ENCODE results near the gene LPCAT1. TPM values are rescaled to one million over a fixed set of nuclear protein-coding genes. Genes with fewer than 3 reads are reported as not detected.

LPCAT1 gene
- total RNA-seq, 1 donor from 2014 or later: 11.0 TPM

GRCh38 chr5:1524799-1525623 is 1.3 kb upstream of the LPCAT1 start:
- intact Hi-C loops (cut with micrococcal nuclease): no loop called here
- no peak for DNase-seq
- TF ChIP-seq, protein P1, sequence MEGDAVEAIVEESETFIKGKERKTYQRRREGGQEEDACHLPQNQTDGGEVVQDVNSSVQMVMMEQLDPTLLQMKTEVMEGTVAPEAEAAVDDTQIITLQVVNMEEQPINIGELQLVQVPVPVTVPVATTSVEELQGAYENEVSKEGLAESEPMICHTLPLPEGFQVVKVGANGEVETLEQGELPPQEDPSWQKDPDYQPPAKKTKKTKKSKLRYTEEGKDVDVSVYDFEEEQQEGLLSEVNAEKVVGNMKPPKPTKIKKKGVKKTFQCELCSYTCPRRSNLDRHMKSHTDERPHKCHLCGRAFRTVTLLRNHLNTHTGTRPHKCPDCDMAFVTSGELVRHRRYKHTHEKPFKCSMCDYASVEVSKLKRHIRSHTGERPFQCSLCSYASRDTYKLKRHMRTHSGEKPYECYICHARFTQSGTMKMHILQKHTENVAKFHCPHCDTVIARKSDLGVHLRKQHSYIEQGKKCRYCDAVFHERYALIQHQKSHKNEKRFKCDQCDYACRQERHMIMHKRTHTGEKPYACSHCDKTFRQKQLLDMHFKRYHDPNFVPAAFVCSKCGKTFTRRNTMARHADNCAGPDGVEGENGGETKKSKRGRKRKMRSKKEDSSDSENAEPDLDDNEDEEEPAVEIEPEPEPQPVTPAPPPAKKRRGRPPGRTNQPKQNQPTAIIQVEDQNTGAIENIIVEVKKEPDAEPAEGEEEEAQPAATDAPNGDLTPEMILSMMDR (IDR thresholded peaks at IDR 0.05; ENCODE audit: borderline replicate concordance): no peak
- Histone ChIP-seq H3K27ac (replicated peaks) (no peak overlapping the region), H3K4me1 (peaks cover 26% of the 10 kb centered on the region), H3K27me3 (ENCODE audit: low read depth) (no peaks in the 10 kb centered on the region), H3K9me3 (replicated peaks) (no peaks in the 10 kb centered on the region), H3K4me3 (peak overlapping the region; percentile 79), H3K36me3 (peaks cover 8% of the 10 kb centered on the region)

DNA sequence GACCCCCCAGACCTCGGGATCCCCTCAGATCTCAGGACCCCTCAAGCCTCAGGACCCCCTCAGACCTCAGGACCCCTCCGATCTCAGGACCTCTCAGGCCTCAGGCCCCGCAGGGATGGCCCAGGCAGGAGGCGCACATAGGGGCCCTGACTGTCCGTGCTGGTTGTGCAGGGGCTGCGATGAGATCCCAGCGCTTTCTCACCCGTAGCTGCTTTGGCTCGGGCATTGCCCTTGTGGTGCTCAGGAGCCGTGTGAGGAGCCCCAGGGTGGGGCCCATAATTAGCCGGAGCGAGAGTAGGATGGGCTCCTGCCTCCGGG is 680 bp upstream of the LPCAT1 start:
- no peak for DNase-seq
- TF ChIP-seq, protein P1 (IDR thresholded peaks at IDR 0.05; ENCODE audit: borderline replicate concordance): no peak
- intact Hi-C loops (cut with micrococcal nuclease): no loop called here

DNA sequence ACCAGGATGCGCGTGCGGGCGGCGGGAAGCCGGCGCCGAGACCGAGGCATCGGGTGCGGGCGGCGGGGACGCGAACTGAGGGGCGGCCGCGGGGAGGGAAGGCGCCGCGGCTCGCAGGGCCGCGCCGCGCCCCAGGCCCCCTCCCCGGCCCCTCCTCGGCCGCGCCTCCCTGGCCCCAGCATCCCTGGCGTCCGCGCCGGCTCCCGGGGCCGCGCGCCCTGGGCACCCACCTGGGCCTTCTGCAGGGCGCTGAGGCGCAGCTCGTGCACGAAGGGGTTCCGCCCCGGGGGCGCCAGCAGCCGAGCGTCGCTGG is 324 bp downstream of the LPCAT1 start:
- peak overlapping the region; percentile 79 for H3K4me3 ChIP-seq
- no peak for DNase-seq
- H3K27ac ChIP-seq (replicated peaks): peak overlapping the region; percentile 92
- H3K36me3 ChIP-seq: peaks cover 13% of the 10 kb centered on the region
- H3K9me3 ChIP-seq (replicated peaks): no peaks in the 10 kb centered on the region
- TF ChIP-seq, protein P1 (IDR thresholded peaks at IDR 0.05; ENCODE audit: borderline replicate concordance): no peak
- intact Hi-C loops (cut with micrococcal nuclease): no loop called here
- no peaks in the 10 kb centered on the region for H3K27me3 ChIP-seq (ENCODE audit: low read depth)
- peaks cover 26% of the 10 kb centered on the region for H3K4me1 ChIP-seq

More for the DNA sequence above, 680 bp upstream of the LPCAT1 start:
- peaks cover 26% of the 10 kb centered on the region for H3K4me1 ChIP-seq
- peak overlapping the region; percentile 79 for H3K4me3 ChIP-seq
- no peaks in the 10 kb centered on the region for H3K27me3 ChIP-seq (ENCODE audit: low read depth)
- peak overlapping the region; percentile 92 for H3K27ac ChIP-seq (replicated peaks)
- no peaks in the 10 kb centered on the region for H3K9me3 ChIP-seq (replicated peaks)
- H3K36me3 ChIP-seq: peaks cover 12% of the 10 kb centered on the region

- Histone ChIP-seq H3K27me3 (ENCODE audit: low read depth) (no peaks in the 10 kb centered on the region), H3K4me1 (peaks cover 26% of the 10 kb centered on the region), H3K36me3 (peaks cover 13% of the 10 kb centered on the region), H3K4me3 (peak overlapping the region; percentile 79), H3K27ac (replicated peaks) (peak overlapping the region; percentile 92), H3K9me3 (replicated peaks) (no peaks in the 10 kb centered on the region)
- intact Hi-C loops (cut with micrococcal nuclease): no loop called here
- TF ChIP-seq, protein P1 (IDR thresholded peaks at IDR 0.05; ENCODE audit: borderline replicate concordance): no peak
- DNase-seq: no peak
Measured at GRCh38 chr5:1522601-1523479, 920 bp downstream of the LPCAT1 start.

DNA sequence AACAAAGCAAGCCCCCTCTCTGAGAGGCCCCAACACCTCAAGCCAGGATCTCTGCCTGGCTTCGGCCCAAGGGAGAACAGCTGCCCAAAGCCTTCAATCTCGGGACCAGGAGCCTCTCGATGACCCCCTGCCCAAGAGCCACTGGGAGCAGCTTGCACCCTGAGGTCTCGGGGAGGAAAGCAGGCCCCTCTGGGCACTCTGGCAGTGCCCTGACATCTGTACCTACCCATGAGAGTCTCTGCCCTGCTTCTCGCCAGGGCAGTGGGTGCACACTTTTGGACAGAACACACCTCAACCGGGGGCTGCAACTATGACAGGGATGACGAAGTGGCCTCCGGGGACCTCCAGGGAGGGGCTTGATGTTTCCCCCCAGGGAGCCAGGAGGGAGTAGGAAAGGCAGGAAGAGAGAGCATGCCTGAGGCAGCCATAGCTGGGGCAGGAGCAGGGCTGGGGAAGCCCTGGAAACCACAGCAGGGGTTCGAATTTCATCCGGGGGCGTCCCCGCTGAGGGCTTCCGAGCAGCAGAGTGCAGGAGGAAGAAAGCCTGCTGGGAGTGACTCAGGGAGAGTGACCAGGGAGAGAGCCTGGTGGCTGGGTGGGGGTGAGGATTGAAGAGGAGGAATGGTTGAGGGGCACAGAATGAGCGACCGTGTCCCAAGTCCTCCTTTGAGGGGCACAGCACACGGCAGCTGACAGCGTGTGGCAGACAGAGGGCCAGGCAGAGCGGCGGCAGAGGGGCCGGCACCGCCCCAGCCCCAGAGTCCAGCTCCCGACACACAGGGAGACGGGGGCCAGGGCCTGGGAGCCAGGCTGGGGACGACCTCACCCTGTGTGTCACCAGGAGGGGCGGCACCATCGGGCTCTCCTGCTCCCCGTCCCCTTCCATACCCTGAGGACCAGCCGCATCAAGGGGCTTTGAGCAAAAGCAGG is 1.8 kb downstream of the LPCAT1 start:
- Histone ChIP-seq H3K4me1 (peaks cover 26% of the 10 kb centered on the region), H3K27ac (replicated peaks) (no peak overlapping the region), H3K36me3 (peaks cover 16% of the 10 kb centered on the region), H3K4me3 (peak overlapping the region; percentile 79), H3K9me3 (replicated peaks) (no peaks in the 10 kb centered on the region), H3K27me3 (ENCODE audit: low read depth) (no peaks in the 10 kb centered on the region)
- DNase-seq: no peak
- TF ChIP-seq, protein P1 (IDR thresholded peaks at IDR 0.05; ENCODE audit: borderline replicate concordance): no peak
- intact Hi-C loops (cut with micrococcal nuclease): no loop called here
